Hepatocyte (in vitro differentiated cells): ENCODE measurements around the gene ITPRID2. TPM values are rescaled to one million over a fixed set of nuclear protein-coding genes. Genes with fewer than 3 reads are reported as not detected.

Experiments
- DNase-seq: peaks from one replicate; pipeline ENCODE4 v3.0.0-alpha.2; 2016; ENCODE audit warnings: low spot score
- H2AFZ ChIP-seq: fragments of 200-600 bp; sonication (generic); 2 replicates; pipeline ENCODE4 v1.6.0; 2016; ENCODE audit warnings: antibody characterized with exemption, mild to moderate bottlenecking
- H3K27ac ChIP-seq: fragments of 200-600 bp; sonication (generic); 2 replicates; pipeline ENCODE4 v1.5.1; 2016; ENCODE audit warnings: mild to moderate bottlenecking
- H3K27me3 ChIP-seq: fragments of 200-600 bp; sonication (generic); 2 replicates; pipeline ENCODE4 v1.6.1; 2016
- H3K36me3 ChIP-seq: fragments of 200-600 bp; sonication (generic); replicated peaks from 2 replicates; pipeline ENCODE4 v1.5.1; 2016; ENCODE audit warnings: low read depth; ENCODE audit not compliant: insufficient read depth
- H3K4me1 ChIP-seq: fragments of 200-600 bp; sonication (generic); 2 replicates; pipeline ENCODE4 v1.5.1; 2016; ENCODE audit warnings: mild to moderate bottlenecking, moderate library complexity; ENCODE audit not compliant: insufficient read depth
- H3K4me2 ChIP-seq: fragments of 200-600 bp; sonication (generic); 2 replicates; pipeline ENCODE4 v1.6.0; 2016
- H3K4me3 ChIP-seq: fragments of 200-600 bp; sonication (generic); 2 replicates; pipeline ENCODE4 v1.5.1; 2016; ENCODE audit warnings: mild to moderate bottlenecking
- H3K79me2 ChIP-seq: fragments of 200-600 bp; sonication (generic); 2 replicates; pipeline ENCODE4 v1.6.0; 2017; ENCODE audit warnings: mild to moderate bottlenecking
- H3K9me2 ChIP-seq: fragments of 200-600 bp; sonication (generic); replicated peaks from 2 replicates; pipeline ENCODE4 v1.6.0; 2017; ENCODE audit warnings: mild to moderate bottlenecking; ENCODE audit not compliant: insufficient read depth
- H3K9me3 ChIP-seq: fragments of 200-600 bp; sonication (generic); 2 replicates; pipeline ENCODE4 v1.5.1; 2016; ENCODE audit warnings: low read depth, mild to moderate bottlenecking
- H4K20me1 ChIP-seq: fragments of 200-600 bp; sonication (generic); 2 replicates; pipeline ENCODE4 v1.6.0; 2016; ENCODE audit warnings: mild to moderate bottlenecking; ENCODE audit not compliant: insufficient read depth, poor library complexity, severe bottlenecking
- CTCF ChIP-seq: fragments of 200-600 bp; sonication (generic); IDR thresholded peaks from 2 replicates; pipeline ENCODE4 v1.5.1; 2016; ENCODE audit warnings: antibody characterized with exemption, mild to moderate bottlenecking; ENCODE audit not compliant: poor library complexity
- EZH2 ChIP-seq: fragments of 200-600 bp; sonication (generic); IDR thresholded peaks from 2 replicates; pipeline ENCODE4 v1.6.1; 2016; ENCODE audit warnings: antibody characterized with exemption, mild to moderate bottlenecking, borderline replicate concordance
- EZH2phosphoT487 ChIP-seq: fragments of 200-600 bp; sonication (generic); IDR thresholded peaks from one replicate; pipeline ENCODE4 v1.6.1; 2018; ENCODE audit warnings: antibody characterized with exemption, mild to moderate bottlenecking, low read depth, moderate library complexity; ENCODE audit not compliant: unreplicated experiment, severe bottlenecking
- WGBS: methylation state at CpG from one replicate; pipeline ENCODE4 v1.1.6; 2016; ENCODE audit warnings: low lambda C conversion rate; ENCODE audit errors: missing lambda C conversion rate; 5-methylcytosine and 5-hydroxymethylcytosine counted together
- polyA plus RNA-seq: library from polyadenylated mRNA; unstranded; fragments of >200 nt; fragmentation: Nextera tagmentation; extraction: Ambion mirVana; gene quantifications from 2 replicates; pipeline ENCODE4 v1.2.1, GENCODE V29; 2016
- total RNA-seq: library from RNA; depleted of rRNA; stranded (reverse); fragments of >200 nt; gene quantifications from 2 replicates; pipeline ENCODE4 v1.2.3, GENCODE V29; 2014

The ITPRID2 gene
- total and polyA plus RNA-seq, 2 experiments from 2014 or later = 52.5 to 183 TPM

- Histone ChIP-seq H3K4me3 (no peak overlapping the region), H3K9me2 (no peaks in the 10 kb centered on the region), H4K20me1 (no peaks in the 10 kb centered on the region), H3K4me2 (no peak overlapping the region), H3K27ac (no peak overlapping the region), H3K36me3 (no peaks in the 10 kb centered on the region), H3K79me2 (no peaks in the 10 kb centered on the region), H3K9me3 (no peaks in the 10 kb centered on the region), H3K27me3 (no peaks in the 10 kb centered on the region), H3K4me1 (no peaks in the 10 kb centered on the region), H2AFZ (no peak overlapping the region)
- DNase-seq = no peak
- 94% methylated on average over 4 of the region's 4 CpGs for WGBS
- no peak for TF ChIP-seq EZH2
- TF ChIP-seq CTCF = no peak
- TF ChIP-seq EZH2phosphoT487 = no peak
Observed at GRCh38 chr2:181882246-181883020, 9.1 kb upstream of the ITPRID2 start.

- no peaks in the 10 kb centered on the region for H3K9me3 ChIP-seq
- TF ChIP-seq EZH2 = no peak
- TF ChIP-seq EZH2phosphoT487 = no peak
- H3K27me3 ChIP-seq = no peaks in the 10 kb centered on the region
- WGBS = 36% methylated on average over 1 of the region's 1 CpG
- H3K9me2 ChIP-seq = no peaks in the 10 kb centered on the region
- no peaks in the 10 kb centered on the region for H3K4me1 ChIP-seq
- DNase-seq = no peak
- no peaks in the 10 kb centered on the region for H3K79me2 ChIP-seq
- no peaks in the 10 kb centered on the region for H4K20me1 ChIP-seq
- no peak overlapping the region for H3K4me3 ChIP-seq
- no peak overlapping the region for H2AFZ ChIP-seq
- no peak overlapping the region for H3K4me2 ChIP-seq
- H3K36me3 ChIP-seq = no peaks in the 10 kb centered on the region
- no peak overlapping the region for H3K27ac ChIP-seq
Observed at GRCh38 chr2:181884601-181885000, 6.9 kb upstream of the ITPRID2 start.

- H2AFZ ChIP-seq = no peak overlapping the region
- no peaks in the 10 kb centered on the region for H3K79me2 ChIP-seq
- H3K4me3 ChIP-seq = no peak overlapping the region
- no peaks in the 10 kb centered on the region for H3K9me3 ChIP-seq
- H3K4me2 ChIP-seq = no peak overlapping the region
- no peak overlapping the region for H3K27ac ChIP-seq
- H3K27me3 ChIP-seq = no peaks in the 10 kb centered on the region
- H4K20me1 ChIP-seq = no peaks in the 10 kb centered on the region
- WGBS = 66% methylated on average over 2 of the region's 2 CpGs
- DNase-seq = no peak
- TF ChIP-seq EZH2phosphoT487 (no peak), CTCF (no peak), EZH2 (no peak)
- no peaks in the 10 kb centered on the region for H3K4me1 ChIP-seq
- no peaks in the 10 kb centered on the region for H3K9me2 ChIP-seq
- no peaks in the 10 kb centered on the region for H3K36me3 ChIP-seq
Observed at GRCh38 chr2:181885096-181885495, 6.4 kb upstream of the ITPRID2 start.

- no peak overlapping the region for H3K4me3 ChIP-seq
- H3K4me2 ChIP-seq = no peak overlapping the region
- WGBS = 59% methylated on average over 4 of the region's 4 CpGs
- H4K20me1 ChIP-seq = no peaks in the 10 kb centered on the region
- TF ChIP-seq EZH2 (no peak), EZH2phosphoT487 (no peak), CTCF (no peak)
- no peaks in the 10 kb centered on the region for H3K27me3 ChIP-seq
- H3K9me2 ChIP-seq = no peaks in the 10 kb centered on the region
- DNase-seq = no peak
- no peak overlapping the region for H3K27ac ChIP-seq
- H3K79me2 ChIP-seq = no peaks in the 10 kb centered on the region
- H3K4me1 ChIP-seq = peaks cover 6% of the 10 kb centered on the region
- no peaks in the 10 kb centered on the region for H3K36me3 ChIP-seq
- H2AFZ ChIP-seq = no peak overlapping the region
- no peaks in the 10 kb centered on the region for H3K9me3 ChIP-seq
Observed at GRCh38 chr2:181886192-181886591, 5.3 kb upstream of the ITPRID2 start.
